K562 (cell line): ENCODE results near the gene STK11. TPM values are rescaled to one million over a fixed set of nuclear protein-coding genes. Genes with fewer than 3 reads are reported as not detected.
A peak's percentile ranks its signal among the peaks of the same experiment; 100 is the strongest.

Experiments used
- CC2D1A ChIP-seq: fragments of 450-650 bp; IDR thresholded peaks from 2 replicates; pipeline ENCODE4 v1.6.1; 2017; ENCODE audit warnings: mild to moderate bottlenecking
- HMG20B ChIP-seq: fragments of 250-450 bp; sonication (Bioruptor Pico); IDR thresholded peaks from 2 replicates; pipeline ENCODE4 v1.5.0; 2021; ENCODE audit warnings: mild to moderate bottlenecking
- MAFG ChIP-seq: fragments of 450-650 bp; conservative IDR thresholded peaks from 2 replicates; pipeline ENCODE4 v1.6.1; 2016; ENCODE audit warnings: missing genetic modification characterization, missing compliant biosample characterization
- MAZ ChIP-seq, 2 experiments: fragments of 450-650 bp in 1 of 2; sonication (generic) in 1 of 2; formaldehyde crosslinking; IDR thresholded peaks in 1 of 2; conservative IDR thresholded peaks in 1 of 2; 2 replicates each; pipeline versions ENCODE4 v1.4.0 to v1.5.0; 2020; ENCODE audit warnings: mild to moderate bottlenecking in 1 of 2, missing genetic modification reagents in 1 of 2
- MTA2 ChIP-seq: fragments of 450-650 bp; IDR thresholded peaks from 2 replicates; pipeline ENCODE4 v1.6.1; 2016; ENCODE audit warnings: low read depth
- MXI1 ChIP-seq: IDR thresholded peaks from 2 replicates; pipeline ENCODE4 v1.6.1; 2011; ENCODE audit warnings: low read depth, mild to moderate bottlenecking, improper control_type of control experiment, low read length
- NRF1 ChIP-seq, 2 experiments: fragments of 450-650 bp; IDR thresholded peaks in 1 of 2; conservative IDR thresholded peaks in 1 of 2; 2 replicates each; pipeline ENCODE4 v1.6.1; 2014; ENCODE audit warnings: mild to moderate bottlenecking in 2 of 2
- SP2 ChIP-seq: IDR thresholded peaks from 2 replicates; pipeline ENCODE4 v1.6.1; 2011; ENCODE audit warnings: mild to moderate bottlenecking, low read depth, low read length, moderate library complexity; ENCODE audit not compliant: poor library complexity, severe bottlenecking; ENCODE audit errors: extremely low read depth
- TOE1 ChIP-seq, 2 experiments: fragments of 450-650 bp in 1 of 2; sonication (generic) in 1 of 2; formaldehyde crosslinking in 1 of 2; IDR thresholded peaks; 2 replicates each; pipeline versions ENCODE4 v1.7.1 to v1.8.0; 2016 to 2022; ENCODE audit warnings: borderline replicate concordance in 2 of 2, mild to moderate bottlenecking in 2 of 2, antibody characterized with exemption in 1 of 2, inconsistent platforms in 1 of 2, low read depth in 1 of 2, missing genetic modification reagents in 1 of 2, moderate library complexity in 1 of 2
- ZBTB34 ChIP-seq: fragments of 250-450 bp; sonication (Bioruptor Pico); IDR thresholded peaks from 2 replicates; pipeline ENCODE4 v1.8.0; 2021; ENCODE audit warnings: mild to moderate bottlenecking, moderate library complexity
- ZKSCAN8 ChIP-seq: fragments of 200-800 bp; sonication (Bioruptor generic); IDR thresholded peaks from 2 replicates; pipeline ENCODE4 v1.6.1; 2016; ENCODE audit warnings: missing genetic modification characterization, missing compliant biosample characterization
- ZNF407 ChIP-seq: fragments of 450-650 bp; IDR thresholded peaks from 2 replicates; pipeline ENCODE4 v1.6.1; 2016; ENCODE audit warnings: low read depth
- ZNF57 ChIP-seq: fragments of 450-650 bp; formaldehyde crosslinking; IDR thresholded peaks from 2 replicates; pipeline ENCODE4 v1.4.0; 2020; ENCODE audit warnings: mild to moderate bottlenecking, moderate library complexity
- ZZZ3 ChIP-seq: fragments of 450-650 bp; IDR thresholded peaks from 2 replicates; pipeline ENCODE4 v1.6.1; 2016; ENCODE audit warnings: antibody characterized with exemption, mild to moderate bottlenecking, moderate library complexity
- polyA plus RNA-seq, 8 experiments: library from polyadenylated mRNA; depleted of rRNA in 4 of 8; stranded (reverse) in 5 of 8; unstranded in 3 of 8; fragments of >200 nt; fragmentation: Nextera tagmentation in 2 of 8; fragmentation: Illumina TruSeq in 1 of 8; extraction: Ambion mirVana in 2 of 8; extraction: Trizol in 1 of 8; gene quantifications; 2 replicates each; pipeline versions ENCODE4 v1.2.1 to v1.2.3, GENCODE V29; 2011 to 2014; ENCODE audit warnings: inconsistent platforms in 1 of 8, missing spikeins in 1 of 8
- total RNA-seq, 7 experiments: library from RNA; depleted of rRNA in 6 of 7; stranded (reverse); fragments of >200 nt in 6 of 7; fragmentation: Illumina TruSeq in 2 of 7; extraction: Trizol in 2 of 7; gene quantifications; 2 replicates each; pipeline versions ENCODE4 v1.2.1 to v1.2.3, GENCODE V29; 2011 to 2021; ENCODE audit warnings: low replicate concordance in 1 of 7
- TF ChIP-seq, protein P1 (sequence below): fragments of 250-450 bp; sonication (Bioruptor Pico); IDR thresholded peaks from 2 replicates; pipeline ENCODE4 v1.4.0; 2020; ENCODE audit warnings: mild to moderate bottlenecking

Gene STK11
- total and polyA plus RNA-seq, 9 of the 15 experiments (the other 6 are each of a cell fraction or from before 2014, with no cell fraction given): 0.15 to 96.5 (median 31.7) TPM

GRCh38 chr19:1248786-1249297, 43.3 kb downstream of the STK11 start (continued):
- peak; percentile 49 to 85 for TF ChIP-seq MAZ (CRISPR knock-in tag; conservative IDR thresholded peaks at IDR 0.05 in 1 of 2, IDR thresholded peaks at IDR 0.05 in 1 of 2)
- no peak for TF ChIP-seq CC2D1A
- TF ChIP-seq ZBTB34 (CRISPR knock-in tag): no peak
- no peak for TF ChIP-seq SP2
- no peak for TF ChIP-seq ZNF407
- TF ChIP-seq HMG20B (CRISPR knock-in tag): no peak
- no peak for TF ChIP-seq MXI1
- no peak for TF ChIP-seq MAFG (tag)
- TF ChIP-seq NRF1 (conservative IDR thresholded peaks at IDR 0.05 in 1 of 2, IDR thresholded peaks at IDR 0.05 in 1 of 2): peak; percentile 50 to 65; a peak in 2 of 4 replicates
- TF ChIP-seq, protein P1, sequence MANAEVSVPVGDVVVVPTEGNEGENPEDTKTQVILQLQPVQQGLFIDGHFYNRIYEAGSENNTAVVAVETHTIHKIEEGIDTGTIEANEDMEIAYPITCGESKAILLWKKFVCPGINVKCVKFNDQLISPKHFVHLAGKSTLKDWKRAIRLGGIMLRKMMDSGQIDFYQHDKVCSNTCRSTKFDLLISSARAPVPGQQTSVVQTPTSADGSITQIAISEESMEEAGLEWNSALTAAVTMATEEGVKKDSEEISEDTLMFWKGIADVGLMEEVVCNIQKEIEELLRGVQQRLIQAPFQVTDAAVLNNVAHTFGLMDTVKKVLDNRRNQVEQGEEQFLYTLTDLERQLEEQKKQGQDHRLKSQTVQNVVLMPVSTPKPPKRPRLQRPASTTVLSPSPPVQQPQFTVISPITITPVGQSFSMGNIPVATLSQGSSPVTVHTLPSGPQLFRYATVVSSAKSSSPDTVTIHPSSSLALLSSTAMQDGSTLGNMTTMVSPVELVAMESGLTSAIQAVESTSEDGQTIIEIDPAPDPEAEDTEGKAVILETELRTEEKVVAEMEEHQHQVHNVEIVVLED (CRISPR knock-in tag): peak; percentile 62
- TF ChIP-seq ZKSCAN8 (CRISPR knock-in tag): no peak
- TF ChIP-seq ZNF57 (CRISPR knock-in tag): no peak
- no peak for TF ChIP-seq TOE1 (IDR thresholded peaks at IDR 0.05; ENCODE audit: borderline replicate concordance)
- no peak for TF ChIP-seq TOE1 (CRISPR knock-in tag; IDR thresholded peaks at IDR 0.05; ENCODE audit: borderline replicate concordance, low read depth)
- TF ChIP-seq MTA2: no peak
- TF ChIP-seq ZZZ3: no peak
